A673 (cell line): ENCODE measurements around the gene ANXA4. TPM values are rescaled to one million over a fixed set of nuclear protein-coding genes. Genes with fewer than 3 reads are reported as not detected.
A peak's percentile ranks its signal among the peaks of the same experiment; 100 is the strongest.

Source experiments
- BruUV-seq: library from RNA; stranded (reverse); fragments of 400-500 nt; replicated peaks from 2 replicates; lab custom pipeline; 2021; lab: Mats Ljungman, UMichigan
- CTCF ChIA-PET: fragments of 300-600 bp; sonication (Branson Sonifier 250); formaldehyde crosslinking; loops from one replicate; lab custom pipeline; 2022; ENCODE audit warnings: antibody characterized with exemption; lab: Charles Lee
- POLR2A ChIA-PET: fragments of 300-600 bp; sonication (Branson Sonifier 250); formaldehyde crosslinking; loops from one replicate; lab custom pipeline; 2022; ENCODE audit warnings: antibody characterized with exemption; ENCODE audit not compliant: low non-redundant PET; lab: Charles Lee
- DNase-seq: peaks from one replicate; pipeline ENCODE4 v3.0.0-alpha.2; 2015; ENCODE audit warnings: low spot score
- H3K27ac ChIP-seq: fragments of 200-600 bp; sonication (generic); 2 replicates; pipeline ENCODE4 v1.5.1; 2016; ENCODE audit warnings: mixed run types, low read depth, mild to moderate bottlenecking, mixed read lengths, antibody characterized with exemption, low read length; ENCODE audit not compliant: poor library complexity, severe bottlenecking
- H3K27me3 ChIP-seq: fragments of 200-600 bp; sonication (generic); replicated peaks from 2 replicates; pipeline ENCODE4 v1.6.1; 2017; ENCODE audit warnings: mixed run types, low read depth, mild to moderate bottlenecking, mixed read lengths, antibody characterized with exemption, low read length; ENCODE audit not compliant: insufficient read depth, poor library complexity
- H3K36me3 ChIP-seq: fragments of 200-600 bp; sonication (generic); 2 replicates; pipeline ENCODE4 v1.6.1; 2016; ENCODE audit warnings: mixed run types, mild to moderate bottlenecking, mixed read lengths, antibody characterized with exemption, low read length; ENCODE audit not compliant: insufficient read depth, poor library complexity, severe bottlenecking
- H3K4me1 ChIP-seq: fragments of 200-600 bp; sonication (generic); 2 replicates; pipeline ENCODE4 v1.6.1; 2017; ENCODE audit warnings: mixed run types, mild to moderate bottlenecking, mixed read lengths, antibody characterized with exemption, low read length; ENCODE audit not compliant: insufficient read depth, poor library complexity, severe bottlenecking
- H3K4me3 ChIP-seq: fragments of 200-600 bp; sonication (generic); 2 replicates; pipeline ENCODE4 v1.5.1; 2016; ENCODE audit warnings: low read depth, mixed run types, mild to moderate bottlenecking, mixed read lengths, low read length; ENCODE audit not compliant: poor library complexity, severe bottlenecking
- H3K9me3 ChIP-seq: fragments of 200-600 bp; sonication (generic); 2 replicates; pipeline ENCODE4 v1.6.1; 2016; ENCODE audit warnings: mixed run types, low read depth, mild to moderate bottlenecking, mixed read lengths, antibody characterized with exemption, low read length; ENCODE audit not compliant: poor library complexity, severe bottlenecking
- EZH2 ChIP-seq: fragments of 200-600 bp; sonication (generic); IDR thresholded peaks from 2 replicates; pipeline ENCODE4 v1.6.1; 2017; ENCODE audit warnings: borderline replicate concordance, low read depth, mild to moderate bottlenecking, mixed read lengths, antibody characterized with exemption, low read length; ENCODE audit not compliant: poor library complexity, severe bottlenecking
- intact Hi-C: fragments of 100-400 bp; cut with micrococcal nuclease; formaldehyde crosslinking; loops from one replicate; pipeline ENCODE4 v1.10.0; 2022; ENCODE audit not compliant: unreplicated experiment
- total RNA-seq: library from RNA; stranded (reverse); gene quantifications from 2 replicates; pipeline ENCODE4 v1.2.3, GENCODE V29; 2021
- TF ChIP-seq, protein P1 (sequence below): fragments of 300-800, 200-600 bp; sonication (generic); conservative IDR thresholded peaks from 2 replicates; pipeline ENCODE4 v1.5.1; 2017; ENCODE audit warnings: low read depth, mild to moderate bottlenecking, antibody characterized with exemption, low read length, moderate library complexity, mixed read lengths

The ANXA4 gene
- total RNA-seq, 1 experiment from 2014 or later: 5.1 TPM

DNA sequence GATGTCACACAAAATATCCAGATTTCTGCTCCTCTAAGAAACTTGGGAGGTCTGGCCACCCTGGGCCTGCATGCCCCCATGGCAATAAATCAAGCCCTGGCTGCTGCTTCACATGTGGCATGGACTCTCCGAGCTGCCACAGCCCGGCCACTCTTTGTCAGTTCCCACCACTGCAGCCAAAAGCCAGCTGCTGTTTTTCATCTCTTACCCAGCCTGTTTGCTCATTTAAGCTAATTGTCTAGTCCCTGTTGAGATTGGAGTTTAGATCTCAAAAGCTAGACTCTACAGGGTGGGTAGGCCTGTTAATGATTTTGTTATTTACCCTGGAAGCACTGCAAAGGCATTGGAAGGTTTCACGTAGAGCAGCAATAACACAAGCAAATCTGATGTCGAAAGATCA lies 20.9 kb upstream of the ANXA4 start:
- intact Hi-C loops: loop anchor here (10.0 kb wide), 1 partner anchor 174 kb away; the partner anchor contains the start of gene SNRNP27
- no TSS peak for BruUV-seq
- H3K4me3 ChIP-seq: no peak overlapping the region
- no peaks in the 10 kb centered on the region for H3K4me1 ChIP-seq
- no peaks in the 10 kb centered on the region for H3K36me3 ChIP-seq
- ChIA-PET POLR2A (no interaction called here), CTCF (interaction anchor here (0.7 kb wide), 1 partner anchor 96 kb away, joined by 3 read pairs; no protein-coding TSS in a partner anchor)
- no peaks in the 10 kb centered on the region for H3K27me3 ChIP-seq
- no peak for DNase-seq
- H3K9me3 ChIP-seq: no peaks in the 10 kb centered on the region
- no peak overlapping the region for H3K27ac ChIP-seq
- TF ChIP-seq, protein P1, sequence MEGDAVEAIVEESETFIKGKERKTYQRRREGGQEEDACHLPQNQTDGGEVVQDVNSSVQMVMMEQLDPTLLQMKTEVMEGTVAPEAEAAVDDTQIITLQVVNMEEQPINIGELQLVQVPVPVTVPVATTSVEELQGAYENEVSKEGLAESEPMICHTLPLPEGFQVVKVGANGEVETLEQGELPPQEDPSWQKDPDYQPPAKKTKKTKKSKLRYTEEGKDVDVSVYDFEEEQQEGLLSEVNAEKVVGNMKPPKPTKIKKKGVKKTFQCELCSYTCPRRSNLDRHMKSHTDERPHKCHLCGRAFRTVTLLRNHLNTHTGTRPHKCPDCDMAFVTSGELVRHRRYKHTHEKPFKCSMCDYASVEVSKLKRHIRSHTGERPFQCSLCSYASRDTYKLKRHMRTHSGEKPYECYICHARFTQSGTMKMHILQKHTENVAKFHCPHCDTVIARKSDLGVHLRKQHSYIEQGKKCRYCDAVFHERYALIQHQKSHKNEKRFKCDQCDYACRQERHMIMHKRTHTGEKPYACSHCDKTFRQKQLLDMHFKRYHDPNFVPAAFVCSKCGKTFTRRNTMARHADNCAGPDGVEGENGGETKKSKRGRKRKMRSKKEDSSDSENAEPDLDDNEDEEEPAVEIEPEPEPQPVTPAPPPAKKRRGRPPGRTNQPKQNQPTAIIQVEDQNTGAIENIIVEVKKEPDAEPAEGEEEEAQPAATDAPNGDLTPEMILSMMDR: no peak
- no peak for TF ChIP-seq EZH2

GRCh38 chr2:69723791-69724190 lies 18.1 kb upstream of the ANXA4 start:
- Histone ChIP-seq H3K27me3 (no peaks in the 10 kb centered on the region), H3K4me1 (no peaks in the 10 kb centered on the region), H3K36me3 (no peaks in the 10 kb centered on the region), H3K4me3 (no peak overlapping the region), H3K9me3 (no peaks in the 10 kb centered on the region), H3K27ac (no peak overlapping the region)
- intact Hi-C loops: loop anchor here (1.0 to 10.0 kb wide), 3 partner anchors 94 to 579 kb away; partner anchors contain the start of genes FAM136A and SNRNP27
- DNase-seq: no peak
- CTCF ChIA-PET: interaction anchor here (1.3 kb wide), 1 partner anchor 93 kb away, joined by 7 read pairs; no protein-coding TSS in a partner anchor
- BruUV-seq: no TSS peak
- TF ChIP-seq, protein P1: no peak
- no peak for TF ChIP-seq EZH2
- POLR2A ChIA-PET: no interaction called here

DNA sequence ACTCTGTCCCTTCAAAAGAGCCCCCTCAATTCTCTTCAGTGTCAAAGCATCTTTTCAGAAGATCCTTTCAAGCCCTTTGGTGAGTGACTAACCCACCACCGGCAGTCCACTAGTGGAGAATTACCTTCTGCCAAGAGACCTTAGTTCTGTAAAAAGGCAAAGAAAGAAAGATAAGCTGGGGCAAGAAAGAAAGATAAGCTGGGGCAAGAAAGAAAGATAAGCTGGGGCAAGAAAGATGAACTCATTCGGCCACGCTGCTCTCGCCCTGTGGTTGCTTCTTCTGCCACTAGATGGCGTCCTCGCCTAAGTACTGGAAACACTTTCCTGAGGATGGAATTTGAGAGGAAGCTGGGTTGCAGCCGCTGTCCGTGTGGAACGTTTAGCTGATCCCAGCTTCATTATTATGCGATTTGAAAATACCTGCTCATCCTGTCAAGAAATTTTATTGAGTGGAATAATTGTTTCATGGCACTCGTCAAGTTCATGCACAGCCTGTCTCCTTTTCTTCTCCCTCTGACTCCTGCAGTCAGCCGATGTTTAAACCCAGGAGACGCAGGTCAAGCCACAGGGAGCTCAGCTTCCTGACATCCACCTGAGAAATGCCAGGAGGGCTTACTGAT lies 17.3 kb upstream of the ANXA4 start:
- POLR2A ChIA-PET: interaction anchor here (0.6 kb wide), 1 partner anchor 76 kb away, joined by 3 read pairs; no protein-coding TSS in a partner anchor
- H3K27me3 ChIP-seq: no peaks in the 10 kb centered on the region
- DNase-seq: peak; percentile 83

More for the DNA sequence above, 17.3 kb upstream of the ANXA4 start:
- CTCF ChIA-PET: interaction anchor here (0.5 to 1.8 kb wide), 32 partner anchors 9 to 1261 kb away, joined by 3 to 108 read pairs (median 4); partner anchors contain the start of genes ANXA4, C2orf42, FAM136A and SNRNP27
- H3K4me3 ChIP-seq: peak overlapping the region; percentile 18
- no TSS peak for BruUV-seq
- H3K9me3 ChIP-seq: no peaks in the 10 kb centered on the region
- H3K4me1 ChIP-seq: no peaks in the 10 kb centered on the region
- TF ChIP-seq EZH2: no peak
- TF ChIP-seq, protein P1: peak; percentile 88
- H3K36me3 ChIP-seq: no peaks in the 10 kb centered on the region
- H3K27ac ChIP-seq: no peak overlapping the region
- intact Hi-C loops: loop anchor here (1.0 to 10.0 kb wide), 3 partner anchors 93 to 578 kb away; partner anchors contain the start of genes FAM136A and SNRNP27
